ENCODE results near the gene GALP.

GALP gene

DNA sequence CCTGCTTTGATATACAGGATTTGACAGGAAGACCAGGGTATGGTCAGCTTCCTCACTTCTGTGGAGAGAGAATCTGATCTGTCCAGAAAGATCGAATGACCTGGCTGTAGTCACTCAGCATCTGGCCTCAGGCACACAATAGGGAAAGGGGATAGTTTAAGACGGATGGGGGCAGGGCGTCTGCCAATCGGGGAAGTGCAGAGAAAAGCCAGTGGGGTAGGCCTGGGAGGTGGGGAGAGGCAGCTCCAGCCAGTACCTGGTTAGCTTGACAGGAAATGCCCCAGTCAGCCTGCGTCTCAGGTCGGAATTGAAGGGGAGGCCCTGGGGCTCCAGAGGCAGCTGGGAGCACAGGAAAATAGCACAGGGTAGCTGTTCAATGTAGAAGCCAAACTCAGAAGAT, 22.3 kb upstream of the GALP start:
- H3K27me3 Mint-ChIP-seq = no peaks in the 10 kb centered on the region

GRCh38 chr19:56155124-56155687, 20.6 kb upstream of the GALP start:
- H3K9me3 Mint-ChIP-seq = no peaks in the 10 kb centered on the region

More for the DNA sequence above, 22.3 kb upstream of the GALP start:
- ATAC-seq (replicated peaks) = no peak
- Mint-ChIP-seq H3K4me1 (ENCODE audit: low read depth in 2 of 2) (peaks cover 4% of the 10 kb centered on the region in 2 donors), H3K27ac (peak overlapping the region; percentile 44 to 45), H3K36me3 (ENCODE audit: insufficient read depth) (peaks cover 6% of the 10 kb centered on the region), H3K4me3 (no peak overlapping the region), H3K9me3 (no peaks in the 10 kb centered on the region)
- no peak for DNase-seq

DNA sequence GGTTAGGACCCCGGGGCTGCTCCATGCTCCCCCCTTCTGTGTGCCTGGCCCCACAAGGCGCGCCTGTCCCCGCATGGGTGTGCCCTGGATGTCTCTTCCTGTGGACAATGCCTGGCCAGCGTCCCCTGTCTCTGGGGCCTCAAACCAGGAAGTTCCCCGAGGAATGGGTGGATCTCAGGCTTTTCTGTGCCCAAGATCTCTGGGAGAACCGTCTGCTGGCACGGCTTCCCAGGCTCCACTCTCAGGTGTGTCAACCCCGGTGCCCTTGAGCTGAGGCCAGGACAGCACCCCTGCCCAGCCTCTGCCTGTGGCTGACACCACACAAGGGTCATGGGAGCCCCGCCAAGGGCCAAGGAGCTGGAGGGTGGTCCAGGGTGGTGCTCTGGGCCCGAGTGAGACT, 19.0 kb upstream of the GALP start:
- no peak for DNase-seq
- Mint-ChIP-seq H3K4me3 (no peak overlapping the region), H3K9me3 (no peaks in the 10 kb centered on the region), H3K27ac (no peak overlapping the region), H3K36me3 (ENCODE audit: insufficient read depth) (peaks cover 6% of the 10 kb centered on the region), H3K27me3 (no peaks in the 10 kb centered on the region), H3K4me1 (ENCODE audit: low read depth in 2 of 2) (peaks cover 0 to 4% of the 10 kb centered on the region in 2 donors)
- ATAC-seq (replicated peaks) = no peak

More at GRCh38 chr19:56155124-56155687, 20.6 kb upstream of the GALP start:
- Mint-ChIP-seq H3K27ac (peak overlapping the region; percentile 32 to 44), H3K27me3 (no peaks in the 10 kb centered on the region), H3K4me1 (ENCODE audit: low read depth in 2 of 2) (peaks cover 0 to 4% of the 10 kb centered on the region in 2 donors), H3K36me3 (ENCODE audit: insufficient read depth) (peaks cover 6% of the 10 kb centered on the region), H3K4me3 (no peak overlapping the region)
- ATAC-seq (replicated peaks) = no peak
- DNase-seq = no peak

DNA sequence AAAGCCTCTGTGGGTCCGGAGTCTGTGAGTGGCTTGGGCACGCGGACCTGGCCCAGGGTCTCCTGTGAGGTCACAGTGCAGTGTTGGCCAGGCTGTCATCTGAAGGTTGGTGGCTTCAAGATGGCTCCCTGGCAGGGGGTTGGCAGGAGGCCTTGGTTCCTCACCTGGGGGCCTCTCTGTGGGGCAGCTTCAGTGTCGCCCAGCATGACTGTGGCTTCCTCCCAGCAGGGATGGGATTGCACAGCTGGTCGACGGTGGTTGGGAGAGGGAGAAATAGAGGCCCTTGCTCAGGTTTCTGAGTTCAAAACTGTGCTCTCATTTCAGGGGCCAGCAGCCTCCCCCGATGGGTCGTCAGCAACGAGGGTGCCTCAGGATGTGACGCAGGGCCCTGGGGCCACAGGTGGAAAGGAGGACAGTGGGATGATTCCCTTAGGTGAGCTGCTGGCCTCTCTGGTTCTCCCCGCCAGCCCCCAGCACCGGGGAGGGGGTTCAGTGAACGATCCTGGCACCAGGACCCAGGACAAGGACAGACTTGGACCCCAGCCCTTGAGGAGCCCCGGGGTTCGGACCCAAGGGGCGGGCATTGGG, 17.5 kb upstream of the GALP start:
- ATAC-seq (replicated peaks) = no peak
- no peaks in the 10 kb centered on the region for H3K27me3 Mint-ChIP-seq
- peaks cover 0 to 3% of the 10 kb centered on the region in 2 donors for H3K4me1 Mint-ChIP-seq (ENCODE audit: low read depth in 2 of 2)
- no peak for DNase-seq
- H3K4me3 Mint-ChIP-seq = no peak overlapping the region
- no peaks in the 10 kb centered on the region for H3K9me3 Mint-ChIP-seq
- H3K27ac Mint-ChIP-seq = no peak overlapping the region
- H3K36me3 Mint-ChIP-seq (ENCODE audit: insufficient read depth) = peaks cover 6% of the 10 kb centered on the region

- Mint-ChIP-seq H3K27ac (no peak overlapping the region), H3K27me3 (peaks cover 0 to under 1% of the 10 kb centered on the region in 2 donors), H3K9me3 (no peaks in the 10 kb centered on the region), H3K4me1 (ENCODE audit: low read depth in 2 of 2) (peaks cover 0 to 3% of the 10 kb centered on the region in 2 donors), H3K36me3 (ENCODE audit: insufficient read depth) (peaks cover 6% of the 10 kb centered on the region), H3K4me3 (no peak overlapping the region)
- DNase-seq = no peak
- no peak for ATAC-seq (replicated peaks)
Measured at GRCh38 chr19:56159009-56159559, 16.7 kb upstream of the GALP start.

- DNase-seq (no peak), ATAC-seq (replicated peaks) (no peak)
- H3K27me3 Mint-ChIP-seq = peaks cover 0 to 7% of the 10 kb centered on the region in 2 donors
- peaks cover 0 to 3% of the 10 kb centered on the region in 2 donors for H3K4me1 Mint-ChIP-seq (ENCODE audit: low read depth in 2 of 2)
- no peak overlapping the region for H3K27ac Mint-ChIP-seq
- peaks cover 3% of the 10 kb centered on the region for H3K36me3 Mint-ChIP-seq (ENCODE audit: insufficient read depth)
- H3K4me3 Mint-ChIP-seq = no peak overlapping the region
- no peaks in the 10 kb centered on the region for H3K9me3 Mint-ChIP-seq
Measured at GRCh38 chr19:56159622-56160271, 16.1 kb upstream of the GALP start.

DNA sequence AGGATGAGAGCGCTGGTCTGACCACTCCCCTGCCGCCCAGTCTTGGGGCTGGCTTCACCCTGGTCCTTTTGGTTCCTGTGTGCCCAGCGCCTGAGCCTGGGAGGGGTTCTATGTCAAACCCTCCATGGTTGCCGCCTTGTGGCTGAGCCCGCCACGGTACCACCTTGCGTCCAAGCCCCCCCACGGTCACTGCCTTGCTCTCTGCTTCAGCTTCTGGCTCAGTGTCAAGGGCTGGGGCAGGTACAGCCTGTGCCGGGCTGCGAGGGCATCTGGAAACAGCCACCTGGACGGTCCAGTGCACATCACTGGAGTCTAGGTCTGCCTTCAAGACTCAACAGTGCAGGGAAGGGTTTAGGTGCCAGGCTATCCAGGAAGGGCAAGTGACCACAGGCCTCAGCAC, 14.3 kb upstream of the GALP start:
- no peak for DNase-seq
- peaks cover 10 to 13% of the 10 kb centered on the region in 2 donors for H3K27me3 Mint-ChIP-seq

DNA sequence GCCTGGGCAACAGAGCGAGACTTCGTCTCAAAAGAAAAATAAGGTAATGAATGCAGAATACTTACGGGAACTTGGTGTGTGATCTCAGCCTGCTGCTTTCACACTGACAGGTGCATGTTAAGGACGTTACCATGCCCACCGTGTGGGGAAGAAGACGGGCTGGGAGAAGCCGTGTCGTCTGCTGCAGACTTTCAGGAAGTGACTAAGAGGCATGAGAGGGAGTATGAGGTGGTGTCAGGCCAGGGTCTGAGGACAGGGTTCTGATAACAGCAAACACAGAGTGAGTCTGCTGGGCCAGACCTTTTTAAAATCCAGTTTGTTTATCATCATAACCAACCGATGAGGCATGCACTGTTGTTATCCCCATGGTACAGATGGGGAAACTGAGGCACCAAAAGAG, 13.6 kb upstream of the GALP start:
- DNase-seq (no peak), ATAC-seq (replicated peaks) (no peak)
- H3K27ac Mint-ChIP-seq = no peak overlapping the region
- no peaks in the 10 kb centered on the region for H3K9me3 Mint-ChIP-seq
- H3K4me3 Mint-ChIP-seq = no peak overlapping the region
- H3K4me1 Mint-ChIP-seq (ENCODE audit: low read depth in 2 of 2) = peaks cover 0 to 3% of the 10 kb centered on the region in 2 donors
- peaks cover 13 to 18% of the 10 kb centered on the region in 2 donors for H3K27me3 Mint-ChIP-seq
- no peaks in the 10 kb centered on the region for H3K36me3 Mint-ChIP-seq (ENCODE audit: insufficient read depth)

More for the DNA sequence above, 14.3 kb upstream of the GALP start:
- no peak for ATAC-seq (replicated peaks)
- H3K36me3 Mint-ChIP-seq (ENCODE audit: insufficient read depth) = no peaks in the 10 kb centered on the region
- H3K9me3 Mint-ChIP-seq = no peaks in the 10 kb centered on the region
- H3K4me1 Mint-ChIP-seq (ENCODE audit: low read depth in 2 of 2) = peaks cover 0 to 3% of the 10 kb centered on the region in 2 donors
- H3K27ac Mint-ChIP-seq = no peak overlapping the region
- no peak overlapping the region for H3K4me3 Mint-ChIP-seq

- H3K4me1 Mint-ChIP-seq (ENCODE audit: low read depth in 2 of 2) = peaks cover 0 to 3% of the 10 kb centered on the region in 2 donors
- ATAC-seq (replicated peaks) = no peak
- no peak for DNase-seq
- peaks cover 13 to 23% of the 10 kb centered on the region in 2 donors for H3K27me3 Mint-ChIP-seq
- H3K36me3 Mint-ChIP-seq (ENCODE audit: insufficient read depth) = no peaks in the 10 kb centered on the region
- H3K9me3 Mint-ChIP-seq = no peaks in the 10 kb centered on the region
- H3K4me3 Mint-ChIP-seq = no peak overlapping the region
- H3K27ac Mint-ChIP-seq = no peak overlapping the region
Measured at GRCh38 chr19:56163097-56163496, 12.7 kb upstream of the GALP start.

DNA sequence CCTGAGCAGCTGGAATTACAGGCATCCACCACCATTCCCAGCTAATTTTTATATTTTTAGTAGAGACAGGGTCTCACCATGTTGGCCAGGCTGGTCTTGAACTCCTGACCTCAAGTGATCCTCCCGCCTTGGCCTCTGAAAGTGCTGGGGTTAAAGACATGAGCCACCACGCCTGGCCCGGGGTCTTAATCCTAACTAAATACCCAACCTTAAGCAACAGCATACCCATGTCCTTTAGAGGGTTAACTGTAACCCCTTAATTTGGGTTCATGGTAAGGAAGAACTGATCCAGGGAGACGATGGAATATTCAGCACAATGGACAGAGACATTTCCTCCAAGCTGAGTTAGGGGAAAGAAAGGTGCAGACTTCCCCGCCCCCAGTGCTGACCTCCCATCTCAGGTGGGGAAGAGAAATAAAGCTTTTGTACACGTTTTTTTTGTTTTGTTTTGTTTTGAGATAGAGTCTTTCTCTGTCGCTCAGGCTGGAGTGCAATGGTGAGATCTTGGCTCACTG, 8.7 kb upstream of the GALP start:
- Mint-ChIP-seq H3K36me3 (ENCODE audit: insufficient read depth) (no peaks in the 10 kb centered on the region), H3K9me3 (no peaks in the 10 kb centered on the region), H3K27ac (no peak overlapping the region), H3K4me3 (no peak overlapping the region), H3K4me1 (ENCODE audit: low read depth in 2 of 2) (peaks cover 0 to 7% of the 10 kb centered on the region in 2 donors), H3K27me3 (peaks cover 13 to 35% of the 10 kb centered on the region in 2 donors)
- DNase-seq (no peak), ATAC-seq (replicated peaks) (no peak)

DNA sequence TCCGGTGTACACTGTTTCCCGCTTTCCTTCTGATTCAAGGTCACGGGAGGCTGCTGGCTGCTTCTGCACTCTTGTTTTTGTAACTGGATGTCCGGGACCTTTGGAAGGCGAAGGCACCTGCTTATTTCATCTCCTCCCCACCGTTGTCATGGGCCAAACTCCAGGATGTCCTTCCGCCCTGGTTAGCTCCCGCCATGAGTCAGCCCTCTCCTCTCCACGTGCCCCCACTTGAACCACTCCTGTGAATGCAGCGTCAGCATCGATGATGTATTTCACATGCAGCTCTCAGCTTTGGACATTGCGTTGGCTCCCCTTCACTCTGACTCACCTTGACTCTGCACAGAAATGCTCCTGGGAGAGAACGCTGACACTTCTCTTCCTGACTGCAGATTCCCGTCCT, 5.5 kb upstream of the GALP start:
- DNase-seq (no peak), ATAC-seq (replicated peaks) (no peak)
- peaks cover 0 to 4% of the 10 kb centered on the region in 2 donors for H3K4me1 Mint-ChIP-seq (ENCODE audit: low read depth in 2 of 2)
- no peaks in the 10 kb centered on the region for H3K9me3 Mint-ChIP-seq
- peak overlapping the region in 1 of 2 donors; percentile 11 for H3K27ac Mint-ChIP-seq
- H3K36me3 Mint-ChIP-seq (ENCODE audit: insufficient read depth) = no peaks in the 10 kb centered on the region
- H3K4me3 Mint-ChIP-seq = no peak overlapping the region
- H3K27me3 Mint-ChIP-seq = peaks cover 9 to 52% of the 10 kb centered on the region in 2 donors

- no peak overlapping the region for H3K4me3 Mint-ChIP-seq
Measured at GRCh38 chr19:56174086-56174485, 1.7 kb upstream of the GALP start.

DNA sequence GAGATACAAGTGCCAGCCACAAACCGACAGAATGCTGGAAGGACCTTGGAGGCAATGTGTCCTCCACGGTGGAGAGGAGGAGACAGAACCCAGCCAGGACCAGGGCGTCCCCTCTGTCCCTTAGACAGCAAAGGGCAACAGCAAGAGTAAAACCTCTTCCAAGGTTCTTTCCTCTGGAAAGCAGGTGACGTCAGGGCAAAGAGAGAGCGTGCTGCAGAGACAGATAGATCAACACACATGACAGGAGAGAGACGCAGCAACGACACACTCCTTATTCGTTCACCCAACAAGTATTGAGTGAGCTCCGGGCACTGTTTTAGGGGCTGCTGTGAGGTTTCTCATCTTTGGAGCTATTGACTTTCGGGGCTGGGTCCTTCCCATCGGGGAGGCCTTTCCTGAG, 1.3 kb upstream of the GALP start:
- ATAC-seq (replicated peaks) (no peak), DNase-seq (no peak)
- no peak overlapping the region for H3K27ac Mint-ChIP-seq
- peaks cover 0 to 4% of the 10 kb centered on the region in 2 donors for H3K4me1 Mint-ChIP-seq (ENCODE audit: low read depth in 2 of 2)
- no peaks in the 10 kb centered on the region for H3K36me3 Mint-ChIP-seq (ENCODE audit: insufficient read depth)
- peaks cover 15 to 37% of the 10 kb centered on the region in 2 donors for H3K27me3 Mint-ChIP-seq
- H3K9me3 Mint-ChIP-seq = no peaks in the 10 kb centered on the region
- H3K4me3 Mint-ChIP-seq = no peak overlapping the region

More at GRCh38 chr19:56174086-56174485, 1.7 kb upstream of the GALP start:
- peaks cover 0 to 4% of the 10 kb centered on the region in 2 donors for H3K4me1 Mint-ChIP-seq (ENCODE audit: low read depth in 2 of 2)
- ATAC-seq (replicated peaks) = no peak
- DNase-seq = no peak
- H3K27me3 Mint-ChIP-seq = peaks cover 15 to 37% of the 10 kb centered on the region in 2 donors
- H3K36me3 Mint-ChIP-seq (ENCODE audit: insufficient read depth) = no peaks in the 10 kb centered on the region
- no peak overlapping the region for H3K27ac Mint-ChIP-seq
- H3K9me3 Mint-ChIP-seq = no peaks in the 10 kb centered on the region

Measured in effector memory CD8-positive, alpha-beta T cell (primary cell).